Activated CD8-positive, alpha-beta T cell treated with anti-CD3 and anti-CD28 coated beads for 36 hours (primary cell): ENCODE data around the gene QSER1. TPM values are rescaled to one million over a fixed set of nuclear protein-coding genes. Genes with fewer than 3 reads are reported as not detected.

Experiments
- ATAC-seq: fragments of 200-7000 bp; cut with Tn5 transposase; one replicate; pipeline ENCODE4 v1.10.0; 2021; ENCODE audit warnings: mild to moderate bottlenecking, moderate library complexity
- CTCF ChIA-PET: fragments of 350-600 bp; sonication (Branson Sonifier 250); formaldehyde crosslinking; loops from one replicate; lab custom pipeline; 2021; ENCODE audit warnings: antibody characterized with exemption; lab: Charles Lee
- POLR2A ChIA-PET: fragments of 350-600 bp; sonication (Branson Sonifier 250); formaldehyde crosslinking; loops from one replicate; lab custom pipeline; 2021; ENCODE audit warnings: antibody characterized with exemption; lab: Charles Lee
- DNase-seq: peaks from one replicate; pipeline ENCODE4 v3.0.0-alpha.2; 2020
- H3K27ac Mint-ChIP-seq: one replicate; pipeline ENCODE4 v1.8.0; 2021; ENCODE audit warnings: mild to moderate bottlenecking, mixed read lengths
- H3K27me3 Mint-ChIP-seq: one replicate; pipeline ENCODE4 v1.8.0; 2021; ENCODE audit warnings: mixed read lengths
- H3K36me3 Mint-ChIP-seq: one replicate; pipeline ENCODE4 v1.8.0; 2021; ENCODE audit warnings: low read depth, mixed read lengths
- H3K4me1 Mint-ChIP-seq: one replicate; pipeline ENCODE4 v1.8.0; 2021; ENCODE audit warnings: low read depth, mixed read lengths
- H3K4me3 Mint-ChIP-seq: one replicate; pipeline ENCODE4 v1.8.0; 2021; ENCODE audit warnings: mild to moderate bottlenecking, moderate library complexity, mixed read lengths
- H3K9me3 Mint-ChIP-seq: one replicate; pipeline ENCODE4 v1.8.0; 2021; ENCODE audit warnings: mixed read lengths
- intact Hi-C: fragments of 100-400 bp; cut with micrococcal nuclease; formaldehyde crosslinking; loops from one replicate; pipeline ENCODE4 v1.10.0; 2022
- total RNA-seq, 2 experiments: library from RNA; stranded (reverse); gene quantifications; one replicate each; pipeline ENCODE4 v1.2.3, GENCODE V29; 2021
- TF ChIP-seq, protein P1 (sequence below): fragments of 200-600 bp; IDR thresholded peaks from one replicate; pipeline ENCODE4 v1.8.0; 2022; ENCODE audit warnings: antibody characterized with exemption, mild to moderate bottlenecking

Gene QSER1
- total RNA-seq, 2 experiments from 2014 or later = 10.5 to 11.2 TPM

DNA sequence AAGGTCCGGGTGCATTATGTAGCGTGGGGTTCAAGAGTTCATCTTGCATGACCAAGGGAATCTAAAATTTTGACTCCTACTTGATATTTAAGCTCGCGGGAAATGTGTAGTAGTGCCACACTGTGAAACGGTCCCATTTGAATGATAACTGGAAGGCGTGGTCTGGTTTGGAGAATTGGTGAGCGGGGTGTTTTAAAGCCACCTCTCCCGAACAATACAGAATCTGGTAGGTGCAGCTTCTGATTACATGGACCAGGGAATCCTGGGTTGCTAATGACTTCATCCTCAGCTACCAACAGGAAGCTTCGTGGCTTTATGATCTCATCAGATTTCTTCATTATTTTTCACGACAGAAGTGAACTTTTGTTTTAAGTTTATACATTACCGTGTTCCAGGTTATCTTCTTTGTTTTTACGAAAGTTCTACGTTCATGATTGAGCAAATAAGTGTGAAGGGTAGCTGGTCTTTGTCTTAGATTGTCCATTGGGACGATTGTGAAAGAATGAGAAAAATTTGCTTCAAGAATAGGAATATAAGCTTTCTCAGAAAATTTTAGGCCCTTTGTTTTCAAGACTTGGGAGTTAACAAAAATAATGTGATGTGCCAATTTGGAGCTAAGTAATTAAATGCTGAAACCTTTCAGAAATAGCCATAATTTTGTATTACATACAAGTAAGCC lies 1.7 kb downstream of the QSER1 start:
- H3K4me3 Mint-ChIP-seq = peak overlapping the region; percentile 83
- ChIA-PET CTCF (interaction anchor here (0.6 to 5.2 kb wide), 9 partner anchors 9 to 312 kb away, joined by 3 to 25 read pairs (median 4); partner anchors contain the start of gene TCP11L1), POLR2A (interaction anchor here (0.6 to 1.5 kb wide), 4 partner anchors 61 to 169 kb away, joined by 3 read pairs; partner anchors contain the start of gene TCP11L1)
- H3K27ac Mint-ChIP-seq = peak overlapping the region; percentile 98
- peak; percentile 53 for DNase-seq
- H3K27me3 Mint-ChIP-seq = no peaks in the 10 kb centered on the region
- H3K36me3 Mint-ChIP-seq = no peaks in the 10 kb centered on the region
- intact Hi-C loops = loop anchor here (10.0 kb wide), 1 partner anchor 171 kb away; no protein-coding TSS in a partner anchor
- H3K4me1 Mint-ChIP-seq = peaks cover 41% of the 10 kb centered on the region
- ATAC-seq = peak; percentile 41
- TF ChIP-seq, protein P1, sequence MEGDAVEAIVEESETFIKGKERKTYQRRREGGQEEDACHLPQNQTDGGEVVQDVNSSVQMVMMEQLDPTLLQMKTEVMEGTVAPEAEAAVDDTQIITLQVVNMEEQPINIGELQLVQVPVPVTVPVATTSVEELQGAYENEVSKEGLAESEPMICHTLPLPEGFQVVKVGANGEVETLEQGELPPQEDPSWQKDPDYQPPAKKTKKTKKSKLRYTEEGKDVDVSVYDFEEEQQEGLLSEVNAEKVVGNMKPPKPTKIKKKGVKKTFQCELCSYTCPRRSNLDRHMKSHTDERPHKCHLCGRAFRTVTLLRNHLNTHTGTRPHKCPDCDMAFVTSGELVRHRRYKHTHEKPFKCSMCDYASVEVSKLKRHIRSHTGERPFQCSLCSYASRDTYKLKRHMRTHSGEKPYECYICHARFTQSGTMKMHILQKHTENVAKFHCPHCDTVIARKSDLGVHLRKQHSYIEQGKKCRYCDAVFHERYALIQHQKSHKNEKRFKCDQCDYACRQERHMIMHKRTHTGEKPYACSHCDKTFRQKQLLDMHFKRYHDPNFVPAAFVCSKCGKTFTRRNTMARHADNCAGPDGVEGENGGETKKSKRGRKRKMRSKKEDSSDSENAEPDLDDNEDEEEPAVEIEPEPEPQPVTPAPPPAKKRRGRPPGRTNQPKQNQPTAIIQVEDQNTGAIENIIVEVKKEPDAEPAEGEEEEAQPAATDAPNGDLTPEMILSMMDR = no peak
- no peaks in the 10 kb centered on the region for H3K9me3 Mint-ChIP-seq

GRCh38 chr11:32894921-32895320 lies 2.3 kb downstream of the QSER1 start:
- peaks cover 2% of the 10 kb centered on the region for H3K36me3 Mint-ChIP-seq
- intact Hi-C loops = loop anchor here (10.0 kb wide), 1 partner anchor 170 kb away; no protein-coding TSS in a partner anchor
- DNase-seq = no peak
- H3K27ac Mint-ChIP-seq = no peak overlapping the region
- peaks cover 47% of the 10 kb centered on the region for H3K4me1 Mint-ChIP-seq
- ATAC-seq = no peak
- peak overlapping the region; percentile 83 for H3K4me3 Mint-ChIP-seq
- TF ChIP-seq, protein P1 = no peak
- H3K27me3 Mint-ChIP-seq = no peaks in the 10 kb centered on the region
- ChIA-PET POLR2A (interaction anchor here (1.0 to 1.5 kb wide), 2 partner anchors 25 to 169 kb away, joined by 3 read pairs; no protein-coding TSS in a partner anchor), CTCF (interaction anchor here (1.0 to 5.2 kb wide), 6 partner anchors 10 to 170 kb away, joined by 3 to 25 read pairs (median 5); partner anchors contain the start of gene TCP11L1)
- no peaks in the 10 kb centered on the region for H3K9me3 Mint-ChIP-seq

DNA sequence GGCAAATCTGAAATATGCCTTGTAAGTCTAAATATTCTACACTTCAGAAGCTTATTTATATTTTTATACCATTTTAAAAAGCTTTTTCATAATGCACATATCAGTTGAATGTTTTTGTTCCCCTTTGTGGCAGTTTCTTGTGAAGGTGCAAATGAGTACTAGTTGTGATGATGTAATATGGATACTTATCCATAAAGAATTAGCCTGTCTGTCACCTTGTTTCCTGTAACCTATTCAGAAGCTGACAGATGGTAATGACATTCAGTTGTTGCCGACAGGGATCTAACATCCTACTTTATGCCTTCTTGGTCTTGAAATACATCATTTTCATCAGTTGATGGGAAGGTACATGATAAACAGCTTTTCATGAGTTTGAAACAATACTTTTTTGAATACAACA lies 2.9 kb downstream of the QSER1 start:
- Mint-ChIP-seq H3K9me3 (no peaks in the 10 kb centered on the region), H3K4me3 (peak overlapping the region; percentile 26), H3K4me1 (peaks cover 50% of the 10 kb centered on the region), H3K36me3 (peaks cover 3% of the 10 kb centered on the region), H3K27me3 (no peaks in the 10 kb centered on the region), H3K27ac (no peak overlapping the region)
- CTCF ChIA-PET = interaction anchor here (1.7 to 5.2 kb wide), 3 partner anchors 10 to 169 kb away, joined by 4 to 25 read pairs (median 5); no protein-coding TSS in a partner anchor
- ATAC-seq = no peak
- TF ChIP-seq, protein P1 = no peak
- POLR2A ChIA-PET = interaction anchor here (0.6 to 1.5 kb wide), 3 partner anchors 14 to 168 kb away, joined by 3 to 5 read pairs (median 3); no protein-coding TSS in a partner anchor
- no peak for DNase-seq
- intact Hi-C loops = loop anchor here (10.0 kb wide), 1 partner anchor 169 kb away; no protein-coding TSS in a partner anchor

GRCh38 chr11:32897103-32897502 lies 4.5 kb downstream of the QSER1 start:
- Mint-ChIP-seq H3K36me3 (peaks cover 6% of the 10 kb centered on the region), H3K27me3 (no peaks in the 10 kb centered on the region), H3K4me3 (no peak overlapping the region), H3K27ac (no peak overlapping the region), H3K4me1 (peaks cover 45% of the 10 kb centered on the region), H3K9me3 (no peaks in the 10 kb centered on the region)
- POLR2A ChIA-PET = no interaction called here
- intact Hi-C loops = loop anchor here (10.0 kb wide), 1 partner anchor 168 kb away; no protein-coding TSS in a partner anchor
- CTCF ChIA-PET = no interaction called here
- ATAC-seq = no peak
- TF ChIP-seq, protein P1 = no peak
- no peak for DNase-seq

DNA sequence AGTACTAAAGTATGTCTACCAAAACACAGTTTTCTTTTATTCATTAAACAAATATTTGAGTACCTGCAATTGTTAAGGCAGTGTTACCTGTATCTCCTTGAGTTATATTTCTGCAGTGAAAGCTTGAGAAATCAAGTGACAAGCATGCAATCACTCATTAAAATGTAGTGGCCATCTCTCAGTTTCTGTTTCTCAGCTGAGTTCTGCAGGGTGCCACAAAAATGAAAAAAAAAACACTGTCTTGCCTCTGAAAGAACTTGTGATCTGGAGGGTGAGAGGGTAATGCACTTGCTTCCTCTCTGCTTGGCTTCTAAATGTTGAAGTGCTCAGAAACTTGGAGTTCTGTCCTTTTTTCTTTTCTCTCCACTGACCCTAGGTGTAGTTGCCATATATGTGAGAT lies 6.8 kb downstream of the QSER1 start:
- peaks cover 6% of the 10 kb centered on the region for H3K36me3 Mint-ChIP-seq
- POLR2A ChIA-PET = no interaction called here
- ATAC-seq = no peak
- no peaks in the 10 kb centered on the region for H3K9me3 Mint-ChIP-seq
- peaks cover 42% of the 10 kb centered on the region for H3K4me1 Mint-ChIP-seq
- intact Hi-C loops = loop anchor here (10.0 kb wide), 1 partner anchor 165 kb away; no protein-coding TSS in a partner anchor
- H3K27me3 Mint-ChIP-seq = no peaks in the 10 kb centered on the region
- TF ChIP-seq, protein P1 = no peak
- H3K27ac Mint-ChIP-seq = no peak overlapping the region
- CTCF ChIA-PET = no interaction called here
- no peak overlapping the region for H3K4me3 Mint-ChIP-seq
- no peak for DNase-seq
